Testis (tissue), 3 donors: ENCODE measurements around the gene DNAJB6. TPM values are rescaled to one million over a fixed set of nuclear protein-coding genes. Genes with fewer than 3 reads are reported as not detected.

ENCODE experiments used
- DNase-seq: peaks from one replicate; pipeline ENCODE4 v3.0.0-alpha.2; 2019
- H3K27ac ChIP-seq, 2 donors: fragments of 200-600 bp; sonication (generic); one replicate each; pipeline ENCODE4 v1.5.1; 2019
- H3K27me3 ChIP-seq: fragments of 200-600 bp; sonication (generic); one replicate; pipeline ENCODE4 v1.5.1; 2019
- H3K36me3 ChIP-seq: fragments of 200-600 bp; sonication (generic); one replicate; pipeline ENCODE4 v1.5.1; 2017; ENCODE audit warnings: low read depth; ENCODE audit errors: missing control alignments
- H3K4me1 ChIP-seq: fragments of 200-600 bp; sonication (generic); one replicate; pipeline ENCODE4 v1.5.1; 2019
- H3K4me3 ChIP-seq, 2 donors: fragments of 200-600 bp; sonication (generic); one replicate each; pipeline ENCODE4 v1.5.1; 2017 to 2019
- H3K9me3 ChIP-seq: fragments of 200-600 bp; sonication (generic); one replicate; pipeline ENCODE4 v1.5.1; 2017
- CTCF ChIP-seq, 3 experiments: fragments of 450-650 bp in 2 of 3; fragments of 200-600 bp in 1 of 3; sonication (generic) in 1 of 3; IDR thresholded peaks; one replicate each; pipeline ENCODE4 v1.5.1; 2016 to 2019; ENCODE audit warnings: antibody characterized with exemption in 3 of 3, mild to moderate bottlenecking in 2 of 3, moderate library complexity in 1 of 3
- POLR2A ChIP-seq: fragments of 450-650 bp; IDR thresholded peaks from one replicate; pipeline ENCODE4 v1.6.1; 2017; ENCODE audit warnings: antibody characterized with exemption, mild to moderate bottlenecking, moderate library complexity
- WGBS, 2 donors: methylation state at CpG; one replicate each; pipeline ENCODE4 v1.1.5; 2018; 5-methylcytosine and 5-hydroxymethylcytosine counted together
- intact Hi-C: fragments of 100-400 bp; cut with DNase I; formaldehyde crosslinking; loops from one replicate; pipeline ENCODE4 v1.15.1; 2023; ENCODE audit warnings: low total_unique reads
- polyA plus RNA-seq: library from polyadenylated mRNA; stranded (reverse); fragments of 350-450 nt; fragmentation: Illumina TruSeq; extraction: RNeasy Lipid Tissue Mini Kit (QIAGEN cat#74804); gene quantifications from one replicate; pipeline ENCODE4 v1.2.3, GENCODE V29; 2014; ENCODE audit warnings: low read depth, low replicate concordance; ENCODE audit not compliant: insufficient read depth
- total RNA-seq, 2 donors: library from RNA; depleted of rRNA; stranded (reverse); fragments of >200 nt; gene quantifications; one replicate each; pipeline ENCODE4 v1.2.3, GENCODE V29; 2016

The DNAJB6 gene
- total and polyA plus RNA-seq, 3 donors from 2014 or later: 154 to 262 (median 172) TPM

DNA sequence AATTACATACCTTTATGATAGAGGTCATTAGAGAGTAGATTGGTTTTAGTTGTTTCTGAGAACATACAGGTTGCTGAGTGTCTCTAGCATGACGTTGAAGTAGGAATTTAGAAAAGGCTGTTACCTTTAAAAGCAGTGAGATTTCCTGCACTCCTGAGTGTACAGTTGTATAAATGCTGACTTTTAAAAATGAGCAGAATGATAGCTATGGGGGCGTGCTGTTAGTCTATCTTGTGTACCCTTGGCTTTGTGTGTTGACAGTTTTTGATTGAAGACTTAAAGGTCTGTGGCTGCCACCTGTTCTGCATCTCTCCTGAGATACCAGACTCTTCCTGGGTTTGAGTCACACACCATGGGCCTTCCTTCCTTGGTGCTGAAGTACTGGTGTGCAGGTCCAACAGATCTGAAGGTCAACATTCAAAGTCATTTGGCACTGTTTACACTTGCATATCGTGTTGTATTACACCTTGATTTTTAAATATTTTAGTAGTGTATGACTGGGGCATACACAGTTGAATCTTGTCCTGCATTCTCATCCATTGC lies 23.8 kb downstream of the DNAJB6 start:
- no peak for TF ChIP-seq POLR2A
- TF ChIP-seq CTCF (IDR thresholded peaks at IDR 0.05): no peak
- peaks cover 33% of the 10 kb centered on the region for H3K4me1 ChIP-seq
- intact Hi-C loops: no loop called here
- no peak overlapping the region for H3K27ac ChIP-seq
- no peaks in the 10 kb centered on the region for H3K27me3 ChIP-seq
- H3K4me3 ChIP-seq: no peak overlapping the region
- peaks cover 3% of the 10 kb centered on the region for H3K36me3 ChIP-seq
- no peak for DNase-seq
- 71 to 77% methylated on average over 3 of the region's 3 CpGs for WGBS, 2 donors
- H3K9me3 ChIP-seq: no peaks in the 10 kb centered on the region

- 95 to 96% methylated on average over 6 of the region's 6 CpGs for WGBS, 2 donors
- intact Hi-C loops: no loop called here
- DNase-seq: no peak
- Histone ChIP-seq H3K36me3 (peaks cover 3% of the 10 kb centered on the region), H3K9me3 (no peaks in the 10 kb centered on the region), H3K4me3 (no peak overlapping the region), H3K27ac (no peak overlapping the region), H3K27me3 (no peaks in the 10 kb centered on the region), H3K4me1 (peaks cover 23% of the 10 kb centered on the region)
- TF ChIP-seq POLR2A (no peak), CTCF (IDR thresholded peaks at IDR 0.05) (no peak)
These were observed 24.7 kb downstream of the DNAJB6 start for GRCh38 chr7:157361537-157361936.

- WGBS, 2 donors: 38 to 62% methylated on average over 6 of the region's 6 CpGs
- Histone ChIP-seq H3K4me3 (no peak overlapping the region), H3K27me3 (no peaks in the 10 kb centered on the region), H3K9me3 (no peaks in the 10 kb centered on the region), H3K36me3 (peaks cover 3% of the 10 kb centered on the region), H3K27ac (no peak overlapping the region), H3K4me1 (peaks cover 18% of the 10 kb centered on the region)
- no peak for TF ChIP-seq POLR2A
- no peak for TF ChIP-seq CTCF (IDR thresholded peaks at IDR 0.05)
- intact Hi-C loops: no loop called here
- DNase-seq: peak; percentile 71
These were observed 25.9 kb downstream of the DNAJB6 start for GRCh38 chr7:157362729-157363128.

- no peak for DNase-seq
- Histone ChIP-seq H3K27me3 (no peaks in the 10 kb centered on the region), H3K27ac (no peak overlapping the region), H3K9me3 (no peaks in the 10 kb centered on the region), H3K36me3 (peaks cover 3% of the 10 kb centered on the region), H3K4me3 (no peak overlapping the region), H3K4me1 (peaks cover 13% of the 10 kb centered on the region)
- 96% methylated on average over 6 to 8 of the region's 8 CpGs for WGBS, 2 donors
- TF ChIP-seq CTCF (IDR thresholded peaks at IDR 0.05) (no peak), POLR2A (no peak)
- intact Hi-C loops: no loop called here
These were observed 29.9 kb downstream of the DNAJB6 start for GRCh38 chr7:157366722-157367121.

GRCh38 chr7:157368955-157369354 lies 32.2 kb downstream of the DNAJB6 start:
- DNase-seq: no peak
- Histone ChIP-seq H3K36me3 (peaks cover 3% of the 10 kb centered on the region), H3K4me3 (no peak overlapping the region), H3K9me3 (no peaks in the 10 kb centered on the region), H3K27me3 (no peaks in the 10 kb centered on the region), H3K27ac (no peak overlapping the region), H3K4me1 (no peaks in the 10 kb centered on the region)
- WGBS, 2 donors: 86 to 98% methylated on average over 7 of the region's 7 CpGs
- TF ChIP-seq CTCF (IDR thresholded peaks at IDR 0.05) (no peak), POLR2A (no peak)
- intact Hi-C loops: no loop called here
